Upper lobe of left lung (tissue), 4 donors: ENCODE data around the gene STAC.

Source experiments
- EP300 ChIP-seq, 4 donors: sonication (generic); formaldehyde crosslinking; IDR thresholded peaks; one replicate each; pipeline ENCODE4 v1.5.1; 2017; ENCODE audit warnings: antibody characterized with exemption in 4 of 4, control low read depth in 2 of 4
- POLR2A ChIP-seq, 4 donors: fragments of 450-650 bp; IDR thresholded peaks; one replicate each; pipeline ENCODE4 v1.5.1; 2016 to 2017; ENCODE audit warnings: antibody characterized with exemption in 4 of 4, mild to moderate bottlenecking in 2 of 4
- POLR2AphosphoS5 ChIP-seq, 2 donors: sonication (generic); formaldehyde crosslinking; IDR thresholded peaks; one replicate each; pipeline ENCODE4 v1.5.1; 2017; ENCODE audit warnings: antibody characterized with exemption in 2 of 2
- TF ChIP-seq, protein P1 (sequence below), 6 experiments: fragments of 450-650 bp in 4 of 6; fragments of 200-600 bp in 2 of 6; sonication (generic) in 2 of 6; IDR thresholded peaks; one replicate each; pipeline ENCODE4 v1.5.1; 2016 to 2019; ENCODE audit warnings: antibody characterized with exemption in 6 of 6

GRCh38 chr3:36405190-36405589, 24.9 kb downstream of the STAC start:
- TF ChIP-seq POLR2A (IDR thresholded peaks at IDR 0.05) (no peak), POLR2AphosphoS5 (IDR thresholded peaks at IDR 0.05) (no peak), EP300 (IDR thresholded peaks at IDR 0.05) (no peak)
- TF ChIP-seq, protein P1, sequence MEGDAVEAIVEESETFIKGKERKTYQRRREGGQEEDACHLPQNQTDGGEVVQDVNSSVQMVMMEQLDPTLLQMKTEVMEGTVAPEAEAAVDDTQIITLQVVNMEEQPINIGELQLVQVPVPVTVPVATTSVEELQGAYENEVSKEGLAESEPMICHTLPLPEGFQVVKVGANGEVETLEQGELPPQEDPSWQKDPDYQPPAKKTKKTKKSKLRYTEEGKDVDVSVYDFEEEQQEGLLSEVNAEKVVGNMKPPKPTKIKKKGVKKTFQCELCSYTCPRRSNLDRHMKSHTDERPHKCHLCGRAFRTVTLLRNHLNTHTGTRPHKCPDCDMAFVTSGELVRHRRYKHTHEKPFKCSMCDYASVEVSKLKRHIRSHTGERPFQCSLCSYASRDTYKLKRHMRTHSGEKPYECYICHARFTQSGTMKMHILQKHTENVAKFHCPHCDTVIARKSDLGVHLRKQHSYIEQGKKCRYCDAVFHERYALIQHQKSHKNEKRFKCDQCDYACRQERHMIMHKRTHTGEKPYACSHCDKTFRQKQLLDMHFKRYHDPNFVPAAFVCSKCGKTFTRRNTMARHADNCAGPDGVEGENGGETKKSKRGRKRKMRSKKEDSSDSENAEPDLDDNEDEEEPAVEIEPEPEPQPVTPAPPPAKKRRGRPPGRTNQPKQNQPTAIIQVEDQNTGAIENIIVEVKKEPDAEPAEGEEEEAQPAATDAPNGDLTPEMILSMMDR (IDR thresholded peaks at IDR 0.05) = no peak
